Lower leg skin (tissue), 4 donors: ENCODE results near the gene TM4SF4. TPM values are rescaled to one million over a fixed set of nuclear protein-coding genes. Genes with fewer than 3 reads are reported as not detected.

ENCODE experiments used
- DNase-seq, 2 donors: peaks; one replicate each; pipeline ENCODE4 v3.0.0-alpha.2; 2019; ENCODE audit warnings: low spot score in 2 of 2
- H3K4me3 ChIP-seq: fragments of 200-600 bp; sonication (generic); 2 replicates; pipeline ENCODE4 v1.5.1; 2017; ENCODE audit warnings: mild to moderate bottlenecking, low read depth; ENCODE audit not compliant: poor library complexity, severe bottlenecking
- CTCF ChIP-seq, 3 donors: fragments of 450-650 bp; IDR thresholded peaks; one replicate each; pipeline ENCODE4 v1.5.1; 2016; ENCODE audit warnings: antibody characterized with exemption in 3 of 3, mild to moderate bottlenecking in 3 of 3, moderate library complexity in 2 of 3
- POLR2A ChIP-seq, 2 donors: fragments of 450-650 bp; IDR thresholded peaks; one replicate each; pipeline ENCODE4 v1.6.1; 2016 to 2017; ENCODE audit warnings: antibody characterized with exemption in 2 of 2, mild to moderate bottlenecking in 1 of 2, moderate library complexity in 1 of 2
- WGBS, 2 donors: methylation state at CpG; one replicate each; pipeline ENCODE4 v1.1.5; 2018; 5-methylcytosine and 5-hydroxymethylcytosine counted together
- intact Hi-C: fragments of 100-400 bp; cut with DNase I; formaldehyde crosslinking; loops from one replicate; pipeline ENCODE4 v1.15.0; 2023; ENCODE audit warnings: low total_unique reads
- total RNA-seq, 4 donors: library from RNA; depleted of rRNA; stranded (reverse); fragments of >200 nt; gene quantifications; one replicate each; pipeline ENCODE4 v1.1.0, GENCODE V29; 2016

Gene TM4SF4
- total RNA-seq, 4 donors from 2014 or later: not detected

GRCh38 chr3:149472030-149472797 lies 2.3 kb upstream of the TM4SF4 start:
- intact Hi-C loops: no loop called here
- TF ChIP-seq POLR2A (IDR thresholded peaks at IDR 0.05) (no peak), CTCF (IDR thresholded peaks at IDR 0.05) (no peak)
- 60 to 70% methylated on average over 2 of the region's 2 CpGs for WGBS, 2 donors
- H3K4me3 ChIP-seq: no peak overlapping the region
- DNase-seq: no peak

- TF ChIP-seq POLR2A (IDR thresholded peaks at IDR 0.05): no peak
- no peak for TF ChIP-seq CTCF (IDR thresholded peaks at IDR 0.05)
- peak in 1 of 2 donors; percentile 69 for DNase-seq
- H3K4me3 ChIP-seq: no peak overlapping the region
- intact Hi-C loops: no loop called here
- 47 to 48% methylated on average over 7 of the region's 7 CpGs for WGBS, 2 donors
These were observed 894 bp upstream of the TM4SF4 start for GRCh38 chr3:149473357-149474249.

DNA sequence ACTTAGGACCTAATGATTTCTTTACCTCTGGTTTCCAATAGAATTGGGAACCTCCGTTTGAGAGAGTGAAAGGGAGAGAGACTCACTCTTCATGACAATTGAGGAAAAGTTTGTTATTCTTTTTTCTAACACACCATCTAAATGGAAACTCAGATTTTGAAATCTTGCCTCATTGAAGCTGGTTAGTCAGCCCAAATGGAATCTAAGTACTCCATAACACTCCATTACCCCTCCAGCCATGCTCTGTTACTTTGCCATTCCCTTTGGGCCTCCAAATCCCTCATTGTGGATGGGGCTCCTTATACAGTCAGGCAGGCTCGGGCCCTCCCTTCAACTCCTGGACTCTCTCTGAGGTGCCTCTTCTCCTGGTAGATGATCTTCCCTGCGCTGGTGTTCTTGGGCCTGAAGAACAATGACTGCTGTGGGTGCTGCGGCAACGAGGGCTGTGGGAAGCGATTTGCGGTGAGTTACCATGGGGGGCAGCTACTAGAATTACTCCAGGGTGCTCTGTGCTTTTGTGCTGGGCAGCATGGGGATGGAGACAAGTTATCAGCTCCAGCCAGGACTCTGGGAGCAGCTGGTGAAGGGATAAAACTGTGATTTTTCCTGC lies 1.1 kb downstream of the TM4SF4 start:
- DNase-seq: no peak
- TF ChIP-seq CTCF (IDR thresholded peaks at IDR 0.05) (no peak), POLR2A (IDR thresholded peaks at IDR 0.05) (no peak)
- H3K4me3 ChIP-seq: no peak overlapping the region
- intact Hi-C loops: no loop called here
- WGBS, 2 donors: 96 to 97% methylated on average over 7 of the region's 7 CpGs

DNA sequence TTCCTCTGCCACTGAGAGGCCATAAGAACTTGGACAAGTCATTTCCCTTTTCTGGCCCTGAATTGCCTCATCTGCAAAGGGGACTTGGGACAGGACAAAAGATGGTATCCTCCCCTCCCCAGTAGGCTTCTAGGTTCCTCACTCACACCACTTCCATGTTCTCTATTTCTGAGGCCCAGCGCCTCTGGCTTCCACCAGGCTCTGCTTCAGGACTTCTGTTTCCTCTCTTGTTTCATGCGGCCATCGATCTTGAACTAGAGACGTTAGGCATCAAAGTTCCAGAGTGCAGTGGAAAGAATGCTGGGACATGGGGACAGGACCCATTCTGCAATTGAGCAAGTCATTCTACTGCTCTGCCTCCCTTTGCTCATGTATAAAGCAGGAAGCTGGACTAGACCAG lies 1.7 kb downstream of the TM4SF4 start:
- DNase-seq: no peak
- 94% methylated on average over 4 of the region's 4 CpGs for WGBS, 2 donors
- intact Hi-C loops: no loop called here
- H3K4me3 ChIP-seq: no peak overlapping the region
- no peak for TF ChIP-seq POLR2A (IDR thresholded peaks at IDR 0.05)
- TF ChIP-seq CTCF (IDR thresholded peaks at IDR 0.05): no peak

- intact Hi-C loops: no loop called here
- TF ChIP-seq CTCF (IDR thresholded peaks at IDR 0.05) (no peak), POLR2A (IDR thresholded peaks at IDR 0.05) (no peak)
- H3K4me3 ChIP-seq: no peak overlapping the region
- WGBS, 2 donors: 71 to 75% methylated on average over 14 of the region's 14 CpGs
- no peak for DNase-seq
These were observed 5.3 kb downstream of the TM4SF4 start for GRCh38 chr3:149479621-149480325.
